ENCODE data around the gene CPSF4L.
"Not testable (repeated sequence)": the region's sequence is repeated elsewhere in the genome, so short reads cannot be mapped to it uniquely, and the experiment has no call there.

CPSF4L gene

DNA sequence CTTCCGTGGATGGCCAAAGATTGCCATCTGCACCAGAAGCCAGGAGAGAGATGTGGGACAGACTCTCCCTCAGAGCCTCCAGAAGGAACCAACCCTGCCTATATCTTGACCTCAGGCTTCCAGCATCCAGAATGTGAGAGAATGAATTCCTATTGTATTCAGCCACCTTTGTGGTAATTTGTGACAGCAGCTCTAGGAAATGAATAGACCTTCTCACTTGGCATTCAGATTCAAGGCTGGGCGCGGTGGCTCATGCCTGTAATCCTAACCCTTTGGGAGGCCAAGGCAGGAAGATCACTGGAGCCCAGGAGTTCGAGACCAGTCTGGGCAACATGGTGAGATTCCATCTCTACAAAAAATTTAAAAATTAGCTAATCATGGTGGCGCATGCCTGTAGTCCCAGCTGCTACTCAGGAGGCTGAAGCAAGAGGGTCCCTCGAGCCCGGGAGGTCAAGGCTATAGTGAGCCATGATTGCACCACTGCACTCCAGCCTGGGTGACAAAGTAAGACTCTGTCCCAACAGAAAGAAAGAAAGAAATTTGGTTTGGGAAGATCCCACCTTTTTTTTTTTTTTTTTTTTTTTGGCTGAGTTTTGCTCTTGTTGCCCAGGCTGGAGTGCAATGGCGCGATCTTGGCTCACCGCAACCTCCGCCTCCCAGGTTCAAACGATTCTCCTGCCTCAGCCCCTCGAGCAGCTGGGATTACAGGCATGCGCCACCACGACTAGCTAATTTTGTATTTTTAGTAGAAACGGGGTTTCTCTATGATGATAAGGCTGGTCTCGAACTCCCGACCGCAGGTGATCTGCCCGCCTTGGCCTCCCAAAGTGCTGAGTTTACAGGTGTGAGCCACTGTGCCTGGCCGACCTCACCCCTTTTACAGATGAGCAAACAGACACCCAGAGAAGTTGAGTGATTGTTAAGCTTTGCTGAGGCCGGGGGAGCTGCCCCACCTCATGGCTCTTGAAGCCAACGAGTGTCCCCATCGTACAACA, 4.3 kb upstream of the CPSF4L start:
- DNase-seq (ENCODE audit: insufficient read length) (no peak), FAIRE-seq (no peak)
- no peak for TF ChIP-seq POLR2A (IDR thresholded peaks at IDR 0.05; ENCODE audit: low read depth, low read length)
- TF ChIP-seq TAF1 (IDR thresholded peaks at IDR 0.05; ENCODE audit: borderline replicate concordance, low read depth, low read length): no peak
- no peak for TF ChIP-seq POLR2AphosphoS5 (IDR thresholded peaks at IDR 0.05; ENCODE audit: low read depth, low read length)

DNA sequence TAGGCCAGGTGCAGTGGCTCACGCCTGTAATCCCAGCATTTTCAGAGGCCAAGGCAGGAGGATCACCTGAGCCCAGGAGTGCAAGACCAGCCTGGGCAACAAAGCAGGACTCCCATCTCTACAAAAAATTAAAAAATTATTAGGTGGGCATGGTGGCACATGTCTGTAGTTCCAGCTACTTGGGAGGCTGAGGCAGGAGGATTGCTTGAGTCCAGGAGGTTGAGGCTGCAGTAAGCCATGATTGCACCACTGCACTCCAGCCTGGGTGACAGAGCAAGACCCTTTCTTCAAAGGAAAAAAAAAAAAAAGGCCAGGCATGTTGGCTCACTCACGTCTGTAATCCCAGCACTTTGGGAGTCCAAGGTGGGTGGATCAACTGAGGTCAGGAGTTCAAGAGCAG, 2.8 kb upstream of the CPSF4L start:
- FAIRE-seq: not testable (repeated sequence)

DNA sequence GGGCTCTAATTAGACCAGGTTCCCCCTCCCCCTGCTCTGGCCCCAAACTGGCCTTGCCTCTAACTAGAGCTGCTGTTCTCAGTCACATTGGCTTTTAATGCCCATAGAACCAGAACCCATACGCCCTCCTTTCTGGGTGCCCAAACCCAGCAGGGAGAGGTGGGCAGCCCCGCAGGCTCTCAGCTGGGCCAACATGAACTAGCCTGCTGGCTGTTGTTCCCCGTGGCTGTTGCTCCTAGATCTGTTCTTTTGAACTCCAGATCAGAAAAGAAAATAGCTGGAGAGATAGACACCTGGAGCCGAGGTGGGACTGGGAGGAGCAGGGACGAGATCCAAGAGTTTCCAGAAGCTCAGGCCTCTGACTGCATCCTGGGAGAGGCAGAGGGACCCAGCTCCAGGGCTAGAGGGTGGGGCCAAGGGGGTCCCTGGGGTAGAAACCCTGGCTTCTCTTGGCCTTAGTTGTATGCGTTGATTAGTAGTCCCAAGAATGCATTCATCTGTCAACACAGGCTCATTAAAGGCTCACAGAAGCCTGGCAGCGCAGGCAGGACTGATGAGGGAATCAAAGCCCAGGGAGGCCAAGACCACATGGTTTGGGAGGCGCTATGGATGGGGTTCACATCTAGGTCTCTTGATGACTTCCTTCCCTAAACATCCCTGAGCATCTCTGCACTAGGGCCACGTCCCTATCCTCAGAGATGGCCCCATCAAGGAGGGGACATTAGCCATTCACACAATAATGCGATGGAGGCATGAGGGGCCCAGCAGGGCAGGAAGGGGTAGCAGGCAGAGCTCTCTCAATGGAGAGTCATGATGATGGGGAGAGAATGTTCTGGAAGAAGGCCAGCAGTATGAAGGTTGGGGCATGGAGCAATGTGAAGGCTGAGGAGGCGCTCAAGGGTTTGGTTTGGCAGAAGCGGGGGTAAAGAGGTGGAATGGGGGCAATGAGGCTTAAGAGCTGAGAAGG, 1.3 kb upstream of the CPSF4L start:
- FAIRE-seq: no peak
- TF ChIP-seq TAF1 (IDR thresholded peaks at IDR 0.05; ENCODE audit: borderline replicate concordance, low read depth, low read length) (no peak), POLR2A (IDR thresholded peaks at IDR 0.05; ENCODE audit: low read depth, low read length) (no peak), POLR2AphosphoS5 (IDR thresholded peaks at IDR 0.05; ENCODE audit: low read depth, low read length) (no peak)
- DNase-seq (ENCODE audit: insufficient read length): no peak

More for the DNA sequence above, 2.8 kb upstream of the CPSF4L start:
- not testable (repeated sequence) for DNase-seq (ENCODE audit: insufficient read length)

DNA sequence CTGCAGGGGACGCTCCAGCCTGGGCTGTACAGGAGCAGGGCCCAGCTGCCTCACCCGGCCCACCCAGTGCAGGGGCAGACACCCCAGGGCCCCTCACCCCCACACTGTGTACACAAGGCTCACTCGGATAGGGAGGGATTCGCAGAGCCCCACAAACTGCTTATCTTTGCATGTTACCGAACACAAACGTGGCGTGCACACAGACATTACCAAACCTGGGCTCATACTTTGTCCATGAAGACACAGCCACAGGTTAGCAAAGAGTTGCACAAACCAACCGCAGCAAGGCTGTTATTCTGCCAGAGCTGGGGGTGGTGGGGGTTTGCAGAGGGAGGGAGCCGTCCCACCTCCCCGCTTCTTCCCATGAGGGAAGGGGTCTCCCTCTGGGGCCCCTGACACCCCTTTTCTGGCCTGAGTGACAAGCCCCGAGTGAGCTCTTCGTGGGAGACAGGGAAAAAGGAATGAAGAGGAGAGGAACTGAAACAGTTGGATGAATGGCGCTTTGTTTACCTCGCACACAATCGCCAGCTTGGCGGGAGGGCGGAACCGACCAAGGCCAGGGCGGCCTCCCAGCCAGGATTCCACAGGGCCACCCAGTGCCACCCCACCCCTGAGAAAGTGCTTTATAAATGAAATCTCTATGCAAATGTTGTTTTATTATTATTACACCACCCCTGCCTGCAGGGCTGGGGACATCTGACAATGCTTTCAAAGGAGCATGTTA, 434 bp upstream of the CPSF4L start:
- DNase-seq (ENCODE audit: insufficient read length) (no peak), FAIRE-seq (no peak)
- no peak for TF ChIP-seq POLR2AphosphoS5 (IDR thresholded peaks at IDR 0.05; ENCODE audit: low read depth, low read length)
- no peak for TF ChIP-seq TAF1 (IDR thresholded peaks at IDR 0.05; ENCODE audit: borderline replicate concordance, low read depth, low read length)
- no peak for TF ChIP-seq POLR2A (IDR thresholded peaks at IDR 0.05; ENCODE audit: low read depth, low read length)

DNA sequence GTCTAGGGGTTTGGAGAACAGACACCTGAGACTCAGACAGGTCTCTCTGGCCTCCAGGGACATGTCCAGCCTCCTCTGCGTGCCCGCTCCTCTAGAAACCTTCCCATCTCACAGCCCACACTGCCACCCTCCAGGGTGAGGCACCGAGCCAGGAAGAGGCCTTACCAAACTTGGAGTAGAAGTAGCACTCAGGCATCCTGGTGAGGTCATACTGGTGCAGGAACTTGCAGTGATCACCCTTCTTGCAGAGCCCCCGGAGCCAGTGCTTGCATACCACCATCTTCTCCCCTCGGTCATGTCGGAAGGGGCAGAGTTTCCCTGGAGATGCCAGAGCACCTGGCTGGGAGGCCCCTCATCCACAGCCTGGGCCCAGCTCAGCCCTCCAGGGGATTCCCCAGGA, 4.2 kb downstream of the CPSF4L start:
- DNase-seq (ENCODE audit: insufficient read length) (no peak), FAIRE-seq (no peak)
- TF ChIP-seq POLR2A (IDR thresholded peaks at IDR 0.05; ENCODE audit: low read depth, low read length) (no peak), TAF1 (IDR thresholded peaks at IDR 0.05; ENCODE audit: borderline replicate concordance, low read depth, low read length) (no peak), POLR2AphosphoS5 (IDR thresholded peaks at IDR 0.05; ENCODE audit: low read depth, low read length) (no peak)

DNA sequence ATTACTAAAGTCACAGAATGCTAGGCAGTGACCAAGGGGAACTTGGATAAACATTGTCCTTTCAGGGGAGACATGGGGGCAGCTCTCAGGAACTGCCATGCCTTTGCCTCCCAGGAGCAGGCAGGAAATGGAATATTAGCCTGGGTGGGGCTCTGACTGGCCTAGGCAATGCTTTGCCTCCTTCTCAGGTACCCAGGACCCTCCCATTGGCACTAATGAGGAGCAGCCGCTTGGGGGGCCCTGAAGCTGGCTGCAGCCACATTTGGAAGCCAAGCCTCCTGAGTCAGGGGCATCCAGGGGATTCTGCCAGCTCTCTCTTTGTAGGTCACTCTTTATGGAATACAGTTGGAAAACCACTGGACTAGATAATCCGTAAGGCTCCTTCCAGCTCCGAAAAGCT, 5.5 kb downstream of the CPSF4L start:
- DNase-seq (ENCODE audit: insufficient read length): no peak
- no peak for FAIRE-seq
- TF ChIP-seq TAF1 (IDR thresholded peaks at IDR 0.05; ENCODE audit: borderline replicate concordance, low read depth, low read length) (no peak), POLR2A (IDR thresholded peaks at IDR 0.05; ENCODE audit: low read depth, low read length) (no peak), POLR2AphosphoS5 (IDR thresholded peaks at IDR 0.05; ENCODE audit: low read depth, low read length) (no peak)

DNA sequence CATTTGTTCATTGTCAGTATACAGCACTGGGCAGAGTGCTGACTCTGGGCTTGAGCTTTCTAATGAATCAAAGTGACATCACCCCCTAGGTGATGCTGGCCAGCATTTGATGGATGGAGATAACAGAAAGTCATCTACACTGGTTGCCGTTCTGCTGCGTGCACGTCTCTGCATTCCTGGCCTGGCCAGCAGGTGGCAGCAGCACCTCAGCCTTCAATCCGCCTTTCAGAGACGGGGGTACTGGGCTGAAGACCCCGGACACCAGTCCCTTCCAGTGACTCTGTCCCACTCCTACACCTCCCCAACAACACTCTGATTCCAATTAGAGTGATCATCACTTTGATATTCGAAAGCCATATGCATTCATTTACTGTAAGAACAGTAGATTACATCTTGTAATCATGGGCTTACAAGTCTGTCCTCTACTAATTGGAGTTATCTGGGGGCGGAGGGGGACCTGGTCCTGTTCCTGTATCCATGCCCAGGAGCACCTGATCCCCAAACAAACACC, 6.0 kb downstream of the CPSF4L start:
- no peak for TF ChIP-seq POLR2AphosphoS5 (IDR thresholded peaks at IDR 0.05; ENCODE audit: low read depth, low read length)
- no peak for TF ChIP-seq TAF1 (IDR thresholded peaks at IDR 0.05; ENCODE audit: borderline replicate concordance, low read depth, low read length)
- no peak for TF ChIP-seq POLR2A (IDR thresholded peaks at IDR 0.05; ENCODE audit: low read depth, low read length)
- FAIRE-seq: peak; percentile 95
- peak; percentile 53 for DNase-seq (ENCODE audit: insufficient read length)

DNA sequence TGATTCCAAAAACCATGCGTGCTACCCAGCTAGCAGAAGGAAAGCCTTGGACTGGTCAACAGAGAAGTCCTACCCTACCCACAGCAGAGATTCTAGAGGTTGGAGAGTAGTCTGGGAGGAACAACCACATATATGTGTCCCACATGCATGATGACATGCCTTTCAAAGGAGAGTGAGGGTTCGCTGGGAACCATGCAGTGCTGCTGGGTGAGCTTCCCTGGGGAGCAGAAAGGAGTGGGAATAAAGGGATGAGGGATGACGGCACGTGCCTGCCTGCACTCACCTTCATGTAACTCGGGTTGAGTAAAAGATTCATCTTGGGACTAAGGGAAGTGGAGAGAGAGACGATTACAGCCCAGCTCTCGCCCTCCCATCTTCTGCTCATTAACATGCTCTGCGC, 9.8 kb downstream of the CPSF4L start:
- no peak for FAIRE-seq

DNA sequence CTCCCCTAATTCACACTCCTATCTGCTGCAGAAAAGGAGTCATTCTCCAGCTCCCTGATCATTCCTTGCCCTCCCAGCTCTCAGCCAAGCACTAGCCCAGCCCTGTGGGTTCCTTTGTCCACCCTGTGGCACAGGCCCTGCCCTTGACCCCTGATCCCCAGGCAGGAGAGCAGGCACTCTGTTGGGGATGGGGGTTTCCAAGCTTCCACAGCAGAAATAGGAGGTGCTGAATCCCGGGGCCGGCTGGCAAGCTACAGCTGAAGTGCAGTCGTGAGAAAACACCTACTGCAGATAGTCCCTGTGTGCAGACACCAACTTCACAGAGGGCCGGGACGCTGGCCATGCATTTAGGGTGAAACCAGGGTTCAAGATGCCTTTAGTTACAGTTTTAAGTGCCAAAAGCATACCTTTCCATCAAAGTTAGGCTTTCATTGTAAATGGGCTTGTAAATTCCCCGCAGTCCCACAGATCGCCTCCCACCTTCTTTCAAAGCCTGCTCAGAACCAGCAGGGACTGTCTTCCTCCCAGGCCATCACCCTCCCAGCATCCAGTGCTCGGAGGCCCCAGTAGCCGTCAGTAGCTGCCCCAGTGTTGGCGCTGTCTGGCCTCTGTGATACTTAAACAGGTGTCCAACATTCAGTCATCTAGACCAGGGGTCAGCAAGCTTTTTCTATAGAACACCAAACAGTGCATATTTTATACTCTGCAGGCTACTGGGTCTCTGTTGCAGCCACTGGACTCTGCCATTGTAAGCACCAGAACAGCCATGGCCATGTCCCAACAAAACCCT, 10.6 kb downstream of the CPSF4L start:
- FAIRE-seq: no peak
- TF ChIP-seq POLR2A (IDR thresholded peaks at IDR 0.05; ENCODE audit: low read depth, low read length): no peak
- TF ChIP-seq POLR2AphosphoS5 (IDR thresholded peaks at IDR 0.05; ENCODE audit: low read depth, low read length): no peak
- TF ChIP-seq TAF1 (IDR thresholded peaks at IDR 0.05; ENCODE audit: borderline replicate concordance, low read depth, low read length): no peak
- no peak for DNase-seq (ENCODE audit: insufficient read length)

More for the DNA sequence above, 9.8 kb downstream of the CPSF4L start:
- TF ChIP-seq POLR2A (IDR thresholded peaks at IDR 0.05; ENCODE audit: low read depth, low read length): no peak
- TF ChIP-seq POLR2AphosphoS5 (IDR thresholded peaks at IDR 0.05; ENCODE audit: low read depth, low read length): no peak
- no peak for TF ChIP-seq TAF1 (IDR thresholded peaks at IDR 0.05; ENCODE audit: borderline replicate concordance, low read depth, low read length)
- DNase-seq (ENCODE audit: insufficient read length): no peak

DNA sequence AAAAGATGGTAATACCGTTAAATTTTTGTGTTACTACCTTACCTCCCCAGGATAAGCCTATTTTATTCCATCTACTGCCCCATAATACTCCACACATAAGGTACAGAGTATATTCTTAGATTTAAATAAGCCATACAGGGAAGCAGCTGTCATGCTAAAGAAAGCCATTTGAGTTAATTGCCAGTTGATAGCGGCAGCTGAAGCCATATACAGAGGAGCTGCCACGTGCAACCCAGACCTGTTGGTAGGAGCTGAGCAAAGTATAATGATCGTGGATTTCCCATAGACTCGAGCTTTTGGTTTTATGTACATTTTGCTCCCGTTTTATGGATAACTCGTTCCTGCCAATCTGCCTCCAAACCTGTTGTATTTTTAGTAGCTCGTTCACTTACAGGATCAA, 12.0 kb downstream of the CPSF4L start:
- FAIRE-seq (no peak), DNase-seq (ENCODE audit: insufficient read length) (no peak)
- no peak for TF ChIP-seq POLR2A (IDR thresholded peaks at IDR 0.05; ENCODE audit: low read depth, low read length)
- no peak for TF ChIP-seq POLR2AphosphoS5 (IDR thresholded peaks at IDR 0.05; ENCODE audit: low read depth, low read length)
- TF ChIP-seq TAF1 (IDR thresholded peaks at IDR 0.05; ENCODE audit: borderline replicate concordance, low read depth, low read length): no peak

Data from GM12892 (cell line).